Adrenal gland (tissue), 5 donors: ENCODE data around the gene TERB2.

Experiments
- POLR2A ChIP-seq, 2 donors: fragments of 450-650 bp; IDR thresholded peaks; one replicate each; pipeline ENCODE4 v1.6.1; 2017; ENCODE audit warnings: antibody characterized with exemption in 2 of 2, mild to moderate bottlenecking in 2 of 2, moderate library complexity in 1 of 2
- TF ChIP-seq, protein P1 (sequence below), 6 experiments: fragments of 450-650 bp in 4 of 6; fragments of 200-600 bp in 2 of 6; sonication (generic) in 1 of 6; IDR thresholded peaks; 1 replicate in 5 of 6; 2 replicates in 1 of 6; pipeline versions ENCODE4 v1.5.1 to v1.8.0; 2016 to 2021; ENCODE audit warnings: antibody characterized with exemption in 6 of 6, mild to moderate bottlenecking in 2 of 6, moderate library complexity in 1 of 6
- donor health status: DM: no; HTN: no; CAD: no.

DNA sequence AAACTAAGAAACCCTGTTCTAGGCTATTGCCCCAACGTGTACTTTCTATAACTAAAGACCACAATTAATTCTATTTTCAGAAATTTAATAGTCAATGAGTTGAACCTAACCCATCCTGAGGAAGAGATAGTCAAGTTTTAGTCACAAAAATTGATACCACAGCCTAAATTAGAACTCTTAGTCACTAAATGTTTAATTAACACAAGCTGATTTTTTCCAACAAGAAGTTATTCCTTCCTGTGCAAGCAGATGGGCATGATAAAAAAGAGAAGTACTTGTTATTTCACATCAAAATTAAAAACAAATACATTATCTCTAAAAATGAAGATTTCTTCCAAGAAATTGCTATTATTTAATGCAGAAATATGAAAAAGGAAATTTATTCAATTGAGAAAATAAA, 38.4 kb upstream of the TERB2 start:
- TF ChIP-seq, protein P1, sequence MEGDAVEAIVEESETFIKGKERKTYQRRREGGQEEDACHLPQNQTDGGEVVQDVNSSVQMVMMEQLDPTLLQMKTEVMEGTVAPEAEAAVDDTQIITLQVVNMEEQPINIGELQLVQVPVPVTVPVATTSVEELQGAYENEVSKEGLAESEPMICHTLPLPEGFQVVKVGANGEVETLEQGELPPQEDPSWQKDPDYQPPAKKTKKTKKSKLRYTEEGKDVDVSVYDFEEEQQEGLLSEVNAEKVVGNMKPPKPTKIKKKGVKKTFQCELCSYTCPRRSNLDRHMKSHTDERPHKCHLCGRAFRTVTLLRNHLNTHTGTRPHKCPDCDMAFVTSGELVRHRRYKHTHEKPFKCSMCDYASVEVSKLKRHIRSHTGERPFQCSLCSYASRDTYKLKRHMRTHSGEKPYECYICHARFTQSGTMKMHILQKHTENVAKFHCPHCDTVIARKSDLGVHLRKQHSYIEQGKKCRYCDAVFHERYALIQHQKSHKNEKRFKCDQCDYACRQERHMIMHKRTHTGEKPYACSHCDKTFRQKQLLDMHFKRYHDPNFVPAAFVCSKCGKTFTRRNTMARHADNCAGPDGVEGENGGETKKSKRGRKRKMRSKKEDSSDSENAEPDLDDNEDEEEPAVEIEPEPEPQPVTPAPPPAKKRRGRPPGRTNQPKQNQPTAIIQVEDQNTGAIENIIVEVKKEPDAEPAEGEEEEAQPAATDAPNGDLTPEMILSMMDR (IDR thresholded peaks at IDR 0.05) = no peak
- TF ChIP-seq POLR2A (IDR thresholded peaks at IDR 0.05) = no peak
